ENCODE data around the gene CHL1.

DNA sequence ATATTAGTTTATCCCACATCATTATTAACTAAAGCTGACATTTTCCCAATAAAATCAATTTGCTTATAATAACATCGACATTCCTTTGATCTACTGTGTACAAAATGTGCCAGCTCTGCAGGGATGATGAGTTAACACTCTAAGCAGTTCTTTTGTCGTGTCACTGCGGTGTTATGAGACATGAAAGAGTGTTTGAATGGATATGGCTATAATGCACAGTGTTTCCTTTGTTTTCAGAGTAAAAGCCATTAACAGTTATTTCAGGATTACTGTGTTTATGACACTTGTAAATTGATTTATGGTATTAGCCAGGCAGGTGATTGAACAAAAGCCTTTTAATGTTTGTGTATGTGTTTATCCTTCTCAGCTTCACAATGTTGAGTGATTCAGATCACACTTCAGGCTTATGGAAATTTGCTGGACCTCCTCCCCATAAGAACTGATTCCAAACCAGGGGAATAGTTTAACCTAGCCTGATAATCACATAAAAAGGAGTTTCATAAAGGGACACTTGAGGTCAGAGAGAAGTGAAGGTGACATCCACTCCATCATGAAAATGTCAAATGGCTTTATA lies 115.7 kb downstream of the CHL1 start:
- TF ChIP-seq EZH2phosphoT487 (IDR thresholded peaks at IDR 0.05; ENCODE audit: insufficient read depth, low read depth) (no peak), EZH2 (IDR thresholded peaks at IDR 0.05; ENCODE audit: insufficient read depth, poor library complexity, severe bottlenecking) (no peak)
